K562 (cell line): ENCODE results near the gene ESRRG. TPM values are rescaled to one million over a fixed set of nuclear protein-coding genes. Genes with fewer than 3 reads are reported as not detected.

Experiments
- ATAC-seq: fragments of 200-7000 bp; cut with Tn5 transposase; 3 replicates; pipeline ENCODE4 v1.9.1; 2020; ENCODE audit warnings: moderate library complexity
- BruUV-seq: library from RNA; stranded (reverse); fragments of 400-500 nt; replicated peaks from 2 replicates; lab custom pipeline; 2021; lab: Mats Ljungman, UMichigan
- CTCF ChIA-PET: fragments of 300-600 bp; formaldehyde crosslinking; extraction: SDS; loops from one replicate; lab custom pipeline; 2021; ENCODE audit warnings: low intra/inter-chr PET ratio; lab: Yijun Ruan, JAX
- POLR2A ChIA-PET: fragments of 300-600, 350-650 bp; sonication (Branson Sonifier 250); formaldehyde crosslinking; extraction: SDS; loops from one replicate; lab custom pipeline; 2021; ENCODE audit warnings: antibody characterized with exemption, inconsistent platforms; lab: Yijun Ruan, JAX
- DNase-seq, 4 experiments: peaks; one replicate each; pipeline versions ENCODE4 v3.0.0 to v3.0.0-alpha.2; 2011 to 2018; ENCODE audit warnings: low spot score in 3 of 4, mixed read lengths in 3 of 4; ENCODE audit errors: extremely low read depth in 1 of 4
- FAIRE-seq: peaks from 2 replicates; lab custom pipeline; 2011; peaks lifted over from hg19 to GRCh38; lab: Jason Lieb, UNC
- H2AFZ ChIP-seq: 2 replicates; pipeline ENCODE4 v1.6.0; 2011; ENCODE audit warnings: low read depth, low read length, control low read depth, inconsistent platforms
- H3K27ac ChIP-seq: fragments of 200-600 bp; 3 replicates; pipeline ENCODE4 v1.8.0; 2011; ENCODE audit warnings: low read depth, mild to moderate bottlenecking, control low read depth, inconsistent platforms, low read length, moderate library complexity, mixed read lengths; ENCODE audit errors: extremely low read depth
- H3K27me3 ChIP-seq, 2 experiments: fragments of 300-600 bp in 1 of 2; 2 replicates in 1 of 2; 3 replicates in 1 of 2; pipeline versions ENCODE4 v1.6.0 to v1.8.0; 2011; ENCODE audit warnings: inconsistent platforms in 2 of 2, low read length in 2 of 2, mild to moderate bottlenecking in 1 of 2, mixed read lengths in 1 of 2, moderate library complexity in 1 of 2; ENCODE audit not compliant: control insufficient read depth in 2 of 2, insufficient read depth in 2 of 2
- H3K36me3 ChIP-seq: fragments of 300-600 bp; 3 replicates; pipeline ENCODE4 v1.8.0; 2011; ENCODE audit warnings: mild to moderate bottlenecking, low read length, inconsistent platforms; ENCODE audit not compliant: control insufficient read depth, insufficient read depth
- H3K4me1 ChIP-seq, 2 experiments: fragments of 200-600 bp in 1 of 2; replicated peaks in 1 of 2; 2 replicates in 1 of 2; 3 replicates in 1 of 2; pipeline versions ENCODE4 v1.5.1 to v1.8.0; 2011; ENCODE audit warnings: inconsistent platforms in 2 of 2, low read length in 2 of 2, mild to moderate bottlenecking in 1 of 2, mixed read lengths in 1 of 2, moderate library complexity in 1 of 2; ENCODE audit not compliant: control insufficient read depth in 2 of 2, insufficient read depth in 2 of 2
- H3K4me2 ChIP-seq: 2 replicates; pipeline ENCODE4 v1.6.1; 2011; ENCODE audit warnings: low read length, control low read depth, inconsistent platforms, mixed read lengths; ENCODE audit not compliant: insufficient read depth
- H3K4me3 ChIP-seq: fragments of 200-600 bp; sonication (generic), shearing (Covaris generic); 2 replicates; pipeline ENCODE4 v1.5.1; 2016; ENCODE audit warnings: control low read depth, inconsistent platforms
- H3K79me2 ChIP-seq: fragments of 200-600 bp; 3 replicates; pipeline ENCODE4 v1.8.0; 2011; ENCODE audit warnings: low read length, inconsistent platforms; ENCODE audit not compliant: control insufficient read depth, insufficient read depth
- H3K9ac ChIP-seq, 2 experiments: 2 replicates each; pipeline versions ENCODE4 v1.6.0 to v1.6.1; 2011; ENCODE audit warnings: low read depth in 2 of 2, low read length in 2 of 2, control low read depth in 1 of 2, inconsistent platforms in 1 of 2, mild to moderate bottlenecking in 1 of 2, mixed read lengths in 1 of 2; ENCODE audit not compliant: insufficient read depth in 1 of 2
- H3K9me1 ChIP-seq: one replicate; pipeline ENCODE4 v1.6.0; 2011; ENCODE audit warnings: inconsistent platforms, mild to moderate bottlenecking, low read length, moderate library complexity; ENCODE audit not compliant: control insufficient read depth, insufficient read depth
- H3K9me3 ChIP-seq: replicated peaks from 2 replicates; pipeline ENCODE4 v1.5.1; 2011; ENCODE audit warnings: low read depth, low read length, inconsistent platforms; ENCODE audit not compliant: control insufficient read depth, insufficient read depth
- H4K20me1 ChIP-seq: replicated peaks from 2 replicates; pipeline ENCODE4 v1.6.1; 2011; ENCODE audit warnings: low read length, inconsistent platforms, mixed read lengths; ENCODE audit not compliant: control insufficient read depth, insufficient read depth
- CBX5 ChIP-seq: IDR thresholded peaks from 2 replicates; pipeline ENCODE4 v1.6.1; 2014; ENCODE audit warnings: low read depth, borderline replicate concordance
- ELK1 ChIP-seq: sonication (generic); formaldehyde crosslinking; IDR thresholded peaks from 2 replicates; pipeline ENCODE4 v1.8.1; 2022; ENCODE audit warnings: missing genetic modification reagents
- HDGF ChIP-seq: fragments of 450-650 bp; IDR thresholded peaks from 2 replicates; pipeline ENCODE4 v1.6.1; 2016
- HMBOX1 ChIP-seq: sonication (generic); IDR thresholded peaks from 2 replicates; pipeline ENCODE4 v1.6.1; 2016
- KLF1 ChIP-seq: fragments of 450-650 bp; IDR thresholded peaks from 2 replicates; pipeline ENCODE4 v1.6.1; 2016; ENCODE audit warnings: missing genetic modification characterization, missing compliant biosample characterization
- NKRF ChIP-seq: fragments of 450-650 bp; IDR thresholded peaks from 2 replicates; pipeline ENCODE4 v1.6.1; 2016; ENCODE audit warnings: borderline replicate concordance
- NUFIP1 ChIP-seq: fragments of 450-650 bp; IDR thresholded peaks from 2 replicates; pipeline ENCODE4 v1.6.1; 2018; ENCODE audit not compliant: partially characterized antibody
- PYGO2 ChIP-seq: fragments of 450-650 bp; IDR thresholded peaks from 2 replicates; pipeline ENCODE4 v1.6.1; 2016; ENCODE audit warnings: mild to moderate bottlenecking, missing genetic modification characterization, moderate library complexity, missing compliant biosample characterization
- TCFL5 ChIP-seq: fragments of 250-450 bp; sonication (Bioruptor Pico); conservative IDR thresholded peaks from 2 replicates; pipeline ENCODE4 v1.6.1; 2021; ENCODE audit warnings: mild to moderate bottlenecking, moderate library complexity, matching md5 sums
- ZBTB11 ChIP-seq, 3 experiments: fragments of 200-800 bp in 1 of 3; fragments of 250-450 bp in 1 of 3; fragments of 450-650 bp in 1 of 3; sonication (Bioruptor Pico) in 1 of 3; sonication (Bioruptor generic) in 1 of 3; formaldehyde crosslinking in 1 of 3; IDR thresholded peaks; 2 replicates each; pipeline versions ENCODE4 v1.6.1 to v1.8.0; 2016 to 2022; ENCODE audit warnings: mild to moderate bottlenecking in 2 of 3, missing genetic modification characterization in 2 of 3, missing compliant biosample characterization in 1 of 3, moderate library complexity in 1 of 3
- ZNF507 ChIP-seq: conservative IDR thresholded peaks from 2 replicates; pipeline ENCODE4 v1.6.1; 2017; ENCODE audit warnings: missing genetic modification characterization, missing compliant biosample characterization
- ZNF655 ChIP-seq: fragments of 250-450 bp; sonication (Bioruptor Pico); IDR thresholded peaks from 2 replicates; pipeline ENCODE4 v1.5.0; 2021
- in situ Hi-C: fragments of 300-500 bp; cut with MboI; formaldehyde crosslinking; loops from 4 replicates; pipeline ENCODE4 v1.15.0; 2018; ENCODE audit warnings: inconsistent platforms, mixed read lengths
- intact Hi-C: fragments of 100-400 bp; cut with micrococcal nuclease; formaldehyde crosslinking; loops from 2 replicates; pipeline ENCODE4 v1.14.2; 2022
- polyA plus RNA-seq, 8 experiments: library from polyadenylated mRNA; depleted of rRNA in 4 of 8; stranded (reverse) in 5 of 8; unstranded in 3 of 8; fragments of >200 nt; fragmentation: Nextera tagmentation in 2 of 8; fragmentation: Illumina TruSeq in 1 of 8; extraction: Ambion mirVana in 2 of 8; extraction: Trizol in 1 of 8; gene quantifications; 2 replicates each; pipeline versions ENCODE4 v1.2.1 to v1.2.3, GENCODE V29; 2011 to 2014; ENCODE audit warnings: inconsistent platforms in 1 of 8, missing spikeins in 1 of 8
- total RNA-seq, 7 experiments: library from RNA; depleted of rRNA in 6 of 7; stranded (reverse); fragments of >200 nt in 6 of 7; fragmentation: Illumina TruSeq in 2 of 7; extraction: Trizol in 2 of 7; gene quantifications; 2 replicates each; pipeline versions ENCODE4 v1.2.1 to v1.2.3, GENCODE V29; 2011 to 2021; ENCODE audit warnings: low replicate concordance in 1 of 7

Gene ESRRG
- total and polyA plus RNA-seq, 9 of the 15 experiments (the other 6 are each of a cell fraction or from before 2014, with no cell fraction given): not detected

GRCh38 chr1:216587715-216588114 is 135.5 kb downstream of the ESRRG start:
- Histone ChIP-seq H3K9ac (no peak overlapping the region), H3K36me3 (no peaks in the 10 kb centered on the region), H4K20me1 (no peaks in the 10 kb centered on the region), H3K79me2 (no peaks in the 10 kb centered on the region), H3K4me1 (no peaks in the 10 kb centered on the region), H3K27ac (no peak overlapping the region), H2AFZ (no peak overlapping the region), H3K9me3 (no peaks in the 10 kb centered on the region), H3K9me1 (no peaks in the 10 kb centered on the region), H3K4me3 (no peak overlapping the region), H3K27me3 (no peaks in the 10 kb centered on the region), H3K4me2 (no peak overlapping the region)
- ATAC-seq (no peak), FAIRE-seq (no peak), DNase-seq (no peak)
- intact Hi-C loops: no loop called here
- no TSS peak for BruUV-seq
- in situ Hi-C loops: no loop called here
- ChIA-PET CTCF (no interaction called here), POLR2A (no interaction called here)
- TF ChIP-seq ZNF507: no peak
- TF ChIP-seq NKRF: no peak
- no peak for TF ChIP-seq ZBTB11 (CRISPR knock-in tag; IDR thresholded peaks at IDR 0.05)
- TF ChIP-seq TCFL5 (CRISPR knock-in tag): no peak
- no peak for TF ChIP-seq ZNF655 (CRISPR knock-in tag)
- no peak for TF ChIP-seq NUFIP1
- TF ChIP-seq ELK1 (CRISPR knock-in tag): no peak
- no peak for TF ChIP-seq HMBOX1
- TF ChIP-seq KLF1: no peak
- no peak for TF ChIP-seq CBX5
- TF ChIP-seq HDGF: no peak
- no peak for TF ChIP-seq PYGO2 (tag)
